Measurements from ENCODE around the gene RTP1. TPM values are rescaled to one million over a fixed set of nuclear protein-coding genes. Genes with fewer than 3 reads are reported as not detected.
"Not testable (repeated sequence)": the region's sequence is repeated elsewhere in the genome, so short reads cannot be mapped to it uniquely, and the experiment has no call there.

RTP1 gene
- total and polyA plus RNA-seq, 2 of the 4 experiments (the other 2 are of a cell fraction), result not detected

DNA sequence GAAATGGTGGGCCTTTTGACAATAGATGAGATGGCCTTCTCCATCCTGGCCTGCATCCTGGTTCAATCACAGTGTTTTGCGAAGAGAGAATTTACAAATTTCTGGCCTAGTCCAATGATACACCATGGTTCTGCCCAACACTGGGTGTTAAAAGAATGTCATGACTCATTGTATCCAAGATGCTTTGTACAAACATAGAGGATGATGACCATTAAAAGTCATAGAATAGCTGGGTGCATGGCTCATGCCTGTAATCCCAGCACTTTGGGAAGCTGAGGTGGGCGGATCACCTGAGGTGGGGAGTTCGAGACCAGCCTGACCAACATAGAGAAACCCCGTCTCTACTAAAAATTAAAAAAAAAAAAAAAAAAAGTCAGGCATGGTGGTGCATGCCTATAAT is 41.5 kb downstream of the RTP1 start:
- intact Hi-C loops (cut with micrococcal nuclease); CTCF ChIA-PET: not testable (repeated sequence)

More for the DNA sequence above, 41.5 kb downstream of the RTP1 start:
- TF ChIP-seq FOS (IDR thresholded peaks at IDR 0.05; ENCODE audit: low read depth, low read length), result peak; percentile 24; the same call in 1 of the 2 replicates
- TF ChIP-seq RCOR1 (IDR thresholded peaks at IDR 0.05; ENCODE audit: insufficient replicate concordance, low read length), result peak; percentile 76
- BruUV-seq (replicated peaks); H2AFZ ChIP-seq (replicated peaks; ENCODE audit: low read length, poor library complexity); H3K27me3 ChIP-seq (ENCODE audit: control insufficient read depth, insufficient read depth, low read length); H2BK5ac ChIP-seq (ENCODE audit: low read depth, low read length, poor library complexity, severe bottlenecking); H4K5ac ChIP-seq (ENCODE audit: low read depth, low read length); H3K18ac ChIP-seq (ENCODE audit: low read depth, low read length); H3K4ac ChIP-seq (ENCODE audit: low read depth, low read length); H4K8ac ChIP-seq (ENCODE audit: low read depth in 2 of 2, low read length in 2 of 2); H3K4me2 ChIP-seq (ENCODE audit: low read depth, low read length); H3K9me3 ChIP-seq (ENCODE audit: control insufficient read depth, insufficient read depth, low read length); H2AK5ac ChIP-seq (ENCODE audit: low read depth, low read length); H3K27ac ChIP-seq (ENCODE audit: insufficient read depth, low read length); H2BK15ac ChIP-seq (ENCODE audit: low read depth, low read length); H3K56ac ChIP-seq (ENCODE audit: extremely low read depth, insufficient read depth, low read length); H2BK20ac ChIP-seq (ENCODE audit: low read depth, low read length); H3K23ac ChIP-seq (ENCODE audit: low read depth, low read length); H3K4me1 ChIP-seq (ENCODE audit: control insufficient read depth, insufficient read depth, low read length); POLR2A ChIA-PET (ENCODE audit: unreplicated experiment); H4K20me1 ChIP-seq (ENCODE audit: insufficient read depth, low read length); H3K9ac ChIP-seq (ENCODE audit: low read depth, low read length); H3K36me3 ChIP-seq (ENCODE audit: control insufficient read depth, insufficient read depth, low read length); H3K14ac ChIP-seq (replicated peaks; ENCODE audit: low read depth, low read length); H3K79me1 ChIP-seq (ENCODE audit: low read depth in 1 of 2, low read length in 2 of 2); H3K4me3 ChIP-seq (ENCODE audit: insufficient read depth, low read depth, low read length); H3K9me1 ChIP-seq (ENCODE audit: insufficient read depth, low read length); dilution Hi-C loops (cut with HindIII; ENCODE audit: low sequenced_read_pairs, unreplicated experiment): not testable (repeated sequence)
- H2BK120ac ChIP-seq (ENCODE audit: low read depth, low read length), result peak overlapping the region; percentile 32; the same call in 1 of the 2 replicates
- ATAC-seq (ENCODE audit: low read depth), result peak; percentile 52
- DNase-seq, result peak; percentile 70
- in situ Hi-C loops (cut with MboI; ENCODE audit: low sequenced_read_pairs), result loop anchor here (5.0 kb wide), 1 partner anchor 53 kb away; the partner anchor contains the start of gene MASP1
- peak overlapping the region; percentile 23 for H2AK9ac ChIP-seq (replicated peaks; ENCODE audit: low read depth, low read length, poor library complexity)
- 0 out of 2 replicates have a peak overlapping the region, but pooled peaks have one; percentile 11 for H4K91ac ChIP-seq (ENCODE audit: insufficient read depth, low read depth, low read length)
- WGBS, 2 experiments (ENCODE audit: extremely low coverage in 2 of 2, insufficient read length in 1 of 2), result no CpG with 5 or more reads among the region's 4 CpGs

All from IMR-90 (cell line).